Parathyroid adenoma (tissue), 2 donors: ENCODE data around the gene TGM2.
A peak's percentile ranks its signal among the peaks of the same experiment; 100 is the strongest.

Source experiments
- H2AFZ ChIP-seq: fragments of 300-600 bp; sonication (generic); one replicate; pipeline ENCODE4 v1.7.0; 2017; ENCODE audit warnings: antibody characterized with exemption, mild to moderate bottlenecking
- H3K27ac ChIP-seq: fragments of 300-600 bp; sonication (generic); one replicate; pipeline ENCODE4 v1.7.0; 2017
- H3K27me3 ChIP-seq: fragments of 300-600 bp; sonication (generic); one replicate; pipeline ENCODE4 v1.7.0; 2017; ENCODE audit warnings: low read length; ENCODE audit not compliant: control insufficient read depth, insufficient read depth
- H3K36me3 ChIP-seq: fragments of 300-600 bp; sonication (generic); one replicate; pipeline ENCODE4 v1.7.0; 2017; ENCODE audit warnings: low read length; ENCODE audit not compliant: control insufficient read depth, insufficient read depth
- H3K4me1 ChIP-seq: fragments of 300-600 bp; sonication (generic); one replicate; pipeline ENCODE4 v1.7.0; 2017; ENCODE audit warnings: control low read depth
- H3K4me2 ChIP-seq: fragments of 300-600 bp; sonication (generic); one replicate; pipeline ENCODE4 v1.7.0; 2017; ENCODE audit warnings: low read length
- H3K4me3 ChIP-seq: fragments of 300-600 bp; sonication (generic); one replicate; pipeline ENCODE4 v1.7.0; 2017; ENCODE audit warnings: low read depth, low read length
- H3K79me2 ChIP-seq: fragments of 300-600 bp; sonication (generic); one replicate; pipeline ENCODE4 v1.7.0; 2017; ENCODE audit warnings: control low read depth
- H3K9ac ChIP-seq: fragments of 300-600 bp; sonication (generic); one replicate; pipeline ENCODE4 v1.7.0; 2017; ENCODE audit warnings: mild to moderate bottlenecking
- H3K9me3 ChIP-seq: fragments of 300-600 bp; sonication (generic); one replicate; pipeline ENCODE4 v1.7.0; 2017; ENCODE audit warnings: low read length; ENCODE audit not compliant: control insufficient read depth
- CTCF ChIP-seq: fragments of 300-600 bp; sonication (generic); IDR thresholded peaks from one replicate; pipeline ENCODE4 v1.7.0; 2017; ENCODE audit warnings: antibody characterized with exemption, mild to moderate bottlenecking
- donor health status: primary hyperparathyroidism.

TGM2 gene

GRCh38 chr20:38143646-38144554 is 21.2 kb downstream of the TGM2 start:
- Histone ChIP-seq H3K9me3 (no peaks in the 10 kb centered on the region), H2AFZ (peak overlapping the region; percentile 38), H3K4me3 (no peak overlapping the region), H3K27ac (peak overlapping the region; percentile 50), H3K36me3 (no peaks in the 10 kb centered on the region), H3K79me2 (no peaks in the 10 kb centered on the region), H3K4me1 (peaks cover 18% of the 10 kb centered on the region), H3K4me2 (no peak overlapping the region), H3K27me3 (no peaks in the 10 kb centered on the region), H3K9ac (no peak overlapping the region)
- TF ChIP-seq CTCF = no peak

GRCh38 chr20:38143238-38143645 is 21.8 kb downstream of the TGM2 start:
- Histone ChIP-seq H3K27ac (peak overlapping the region; percentile 50), H2AFZ (no peak overlapping the region), H3K9ac (no peak overlapping the region), H3K9me3 (no peaks in the 10 kb centered on the region), H3K36me3 (no peaks in the 10 kb centered on the region), H3K79me2 (no peaks in the 10 kb centered on the region), H3K4me1 (peaks cover 18% of the 10 kb centered on the region), H3K27me3 (no peaks in the 10 kb centered on the region), H3K4me3 (no peak overlapping the region), H3K4me2 (no peak overlapping the region)
- no peak for TF ChIP-seq CTCF

- Histone ChIP-seq H3K4me1 (peaks cover 18% of the 10 kb centered on the region), H3K4me3 (no peak overlapping the region), H3K9ac (no peak overlapping the region), H3K27me3 (no peaks in the 10 kb centered on the region), H3K4me2 (no peak overlapping the region), H3K9me3 (no peaks in the 10 kb centered on the region), H3K79me2 (no peaks in the 10 kb centered on the region), H3K27ac (no peak overlapping the region), H3K36me3 (no peaks in the 10 kb centered on the region), H2AFZ (no peak overlapping the region)
- TF ChIP-seq CTCF = no peak
Measured at GRCh38 chr20:38141889-38142494, 23.1 kb downstream of the TGM2 start.

- H3K9ac ChIP-seq = no peak overlapping the region
- H3K79me2 ChIP-seq = no peaks in the 10 kb centered on the region
- H3K4me1 ChIP-seq = peaks cover 18% of the 10 kb centered on the region
- no peak overlapping the region for H3K4me3 ChIP-seq
- no peak for TF ChIP-seq CTCF
- no peaks in the 10 kb centered on the region for H3K9me3 ChIP-seq
- H3K36me3 ChIP-seq = no peaks in the 10 kb centered on the region
- no peak overlapping the region for H3K4me2 ChIP-seq
- H2AFZ ChIP-seq = no peak overlapping the region
- H3K27me3 ChIP-seq = no peaks in the 10 kb centered on the region
- no peak overlapping the region for H3K27ac ChIP-seq
Measured at GRCh38 chr20:38141204-38141888, 23.7 kb downstream of the TGM2 start.
